Measurements from ENCODE around the gene POC1A. TPM values are rescaled to one million over a fixed set of nuclear protein-coding genes. Genes with fewer than 3 reads are reported as not detected.
A peak's percentile ranks its signal among the peaks of the same experiment; 100 is the strongest.

The POC1A gene
- total and polyA plus RNA-seq, 9 of the 15 experiments (the other 6 are each of a cell fraction or from before 2014, with no cell fraction given) = 7.2 to 17.5 (median 12.1) TPM

DNA sequence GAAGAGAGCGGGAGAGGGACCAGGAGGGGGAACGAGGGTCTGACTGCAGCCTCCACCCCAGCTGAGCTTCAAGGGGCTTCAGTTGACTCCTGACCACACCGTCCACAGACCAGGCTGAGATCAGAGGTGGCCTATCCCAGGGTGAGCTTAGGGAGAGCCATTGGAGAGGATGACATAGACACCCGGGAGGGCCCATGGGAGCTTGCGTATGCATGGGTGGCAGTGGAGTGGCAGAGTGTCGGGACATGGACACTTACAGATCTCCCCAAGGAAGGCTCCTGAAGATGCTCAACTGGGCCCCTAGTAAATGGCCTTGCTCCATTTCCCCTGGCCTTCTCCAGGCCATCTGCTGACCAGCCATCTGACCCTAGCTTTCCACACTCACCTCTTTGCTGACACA, 31.1 kb upstream of the POC1A start:
- H3K4me2 ChIP-seq (ENCODE audit: insufficient read depth, low read length) = no peak overlapping the region
- H3K27me3 ChIP-seq (ENCODE audit: control insufficient read depth in 2 of 2, insufficient read depth in 2 of 2, low read length in 2 of 2) = no peaks in the 10 kb centered on the region
- 0 out of 2 replicates have a peak, but pooled peaks cover 6% of the 10 kb centered on the region for H4K20me1 ChIP-seq (replicated peaks; ENCODE audit: control insufficient read depth, insufficient read depth, low read length)
- no peaks in the 10 kb centered on the region for H3K9me3 ChIP-seq (replicated peaks; ENCODE audit: control insufficient read depth, insufficient read depth, low read depth, low read length)
- 0 out of 2 replicates have a peak overlapping the region, but pooled peaks have one; percentile 39 for H2AFZ ChIP-seq (ENCODE audit: low read depth, low read length)
- FAIRE-seq (no peak), ATAC-seq (no peak), DNase-seq (ENCODE audit: extremely low read depth in 1 of 4, low spot score in 3 of 4) (no peak)
- no TSS peak for BruUV-seq (replicated peaks)
- ChIA-PET POLR2A (no interaction called here), CTCF (ENCODE audit: low intra/inter-chr PET ratio) (no interaction called here)
- 81% methylated on average over 4 of the region's 6 CpGs for WGBS (ENCODE audit: insufficient coverage, low coverage, missing lambda C conversion rate)
- intact Hi-C loops (cut with micrococcal nuclease) (no loop called here), in situ Hi-C loops (cut with MboI) (no loop called here)
- H3K4me1 ChIP-seq (replicated peaks in 1 of 2; ENCODE audit: control insufficient read depth in 2 of 2, insufficient read depth in 2 of 2, low read length in 2 of 2) = peaks cover 43 to 48% of the 10 kb centered on the region in 2 experiments
- H3K27ac ChIP-seq (ENCODE audit: extremely low read depth, low read depth, low read length) = no peak overlapping the region
- H3K36me3 ChIP-seq (ENCODE audit: control insufficient read depth, insufficient read depth, low read length) = no peaks in the 10 kb centered on the region
- H3K9me1 ChIP-seq (ENCODE audit: control insufficient read depth, insufficient read depth, low read length) = peaks cover 9% of the 10 kb centered on the region
- no peak overlapping the region for H3K4me3 ChIP-seq
- no peaks in the 10 kb centered on the region for H3K79me2 ChIP-seq (ENCODE audit: control insufficient read depth, insufficient read depth, low read length)
- no peak overlapping the region for H3K9ac ChIP-seq (ENCODE audit: insufficient read depth in 1 of 2, low read depth in 2 of 2, low read length in 2 of 2)
- TF ChIP-seq IRF9 (tag; IDR thresholded peaks at IDR 0.05) (no peak), ZBTB7A (IDR thresholded peaks at IDR 0.05; ENCODE audit: borderline replicate concordance, control insufficient read depth, low read depth, low read length) (no peak), U2AF1 (optimal IDR thresholded peaks at IDR 0.05; ENCODE audit: low read depth, low read length) (no peak), HDAC1 (IDR thresholded peaks at IDR 0.05) (no peak), TAF15 (IDR thresholded peaks at IDR 0.05; ENCODE audit: low read depth, low read length) (no peak), VEZF1 (CRISPR knock-in tag; IDR thresholded peaks at IDR 0.05) (no peak), ZNF41 (CRISPR knock-in tag; conservative IDR thresholded peaks at IDR 0.05) (no peak), ZBTB40 (IDR thresholded peaks at IDR 0.05) (no peak), ZBTB40 (CRISPR knock-in tag; IDR thresholded peaks at IDR 0.05) (no peak), ZNF668 (CRISPR knock-in tag; IDR thresholded peaks at IDR 0.05) (no peak), MBD2 (IDR thresholded peaks at IDR 0.05; ENCODE audit: borderline replicate concordance, low read depth) (no peak), HSF4 (CRISPR knock-in tag; IDR thresholded peaks at IDR 0.05; ENCODE audit: borderline replicate concordance) (no peak)

Data from K562 (cell line).